HG03108 (cell line): ENCODE measurements around the gene RALGPS1.

ENCODE experiments used
- ATAC-seq: cut with Tn5 transposase; IDR thresholded peaks from one replicate; pipeline ENCODE4 v1.9.1; 2021; ENCODE audit warnings: moderate library complexity; ENCODE audit not compliant: unreplicated experiment

The RALGPS1 gene

GRCh38 chr9:126914458-126915280, at the start of gene RALGPS1:
TSS of gene RALGPS1 (plus strand) at chr9:126914782. CDS start at chr9:126962290, 47,508 bp downstream.
- ATAC-seq: peak; percentile 99

DNA sequence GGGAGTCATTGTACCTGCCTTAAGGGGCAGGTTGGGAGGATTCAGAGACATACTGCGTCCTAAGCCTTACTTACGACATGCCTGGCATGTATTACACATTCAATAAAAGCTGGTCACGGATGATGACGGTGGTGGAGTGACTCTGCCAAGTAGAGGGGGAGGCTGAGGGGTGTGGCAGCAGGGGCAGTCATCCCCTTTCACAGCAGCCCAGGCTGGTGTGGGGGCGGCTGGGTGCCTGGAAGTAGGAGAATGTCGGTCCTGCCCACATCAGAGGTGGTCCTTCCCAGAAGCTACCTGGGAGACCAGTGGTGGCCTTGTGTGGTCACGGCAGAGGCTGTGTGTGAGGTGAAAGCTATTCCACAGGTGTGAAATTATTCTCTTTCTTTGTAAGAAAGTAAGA, 45.2 kb upstream of the RALGPS1 start:
- ATAC-seq: no peak

GRCh38 chr9:126872516-126872915, 42.1 kb upstream of the RALGPS1 start:
- no peak for ATAC-seq

DNA sequence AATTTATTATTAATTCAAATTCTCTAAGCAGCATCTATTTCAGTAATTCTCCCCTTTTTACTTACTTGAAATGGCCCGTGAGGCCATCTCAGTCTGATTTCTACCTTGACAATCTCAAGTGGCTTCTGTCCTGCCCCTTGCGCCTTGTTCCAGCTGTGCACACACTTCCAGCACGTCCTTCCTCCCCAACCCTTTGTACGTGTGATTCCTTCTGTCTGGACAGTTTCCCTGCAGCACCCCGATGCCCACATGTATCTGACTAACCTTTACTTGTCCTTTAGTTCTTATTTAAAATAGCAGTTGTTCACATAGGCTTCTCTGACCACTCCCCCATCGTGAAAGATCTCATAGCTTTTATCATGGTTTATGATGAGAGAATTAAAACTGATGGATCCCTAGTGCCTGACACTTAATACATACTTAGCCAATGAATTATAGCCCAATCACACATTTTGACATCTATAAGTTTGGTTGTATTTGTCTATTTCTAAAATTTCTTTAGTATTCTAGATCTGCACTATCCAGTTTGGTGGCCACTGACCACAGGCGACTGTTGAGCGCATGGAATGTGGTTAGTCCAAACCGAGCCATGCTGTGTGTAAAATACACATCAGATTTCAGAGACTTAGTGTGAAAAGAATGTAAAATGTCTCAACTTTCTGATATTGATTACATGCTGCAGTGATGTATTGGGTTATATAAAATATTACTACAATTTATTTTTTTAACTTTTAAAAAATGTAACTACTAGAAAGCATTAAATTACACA, 39.9 kb upstream of the RALGPS1 start:
- ATAC-seq: no peak

GRCh38 chr9:126875756-126876510, 38.6 kb upstream of the RALGPS1 start:
- no peak for ATAC-seq

GRCh38 chr9:126876531-126876930, 38.1 kb upstream of the RALGPS1 start:
- ATAC-seq: no peak

DNA sequence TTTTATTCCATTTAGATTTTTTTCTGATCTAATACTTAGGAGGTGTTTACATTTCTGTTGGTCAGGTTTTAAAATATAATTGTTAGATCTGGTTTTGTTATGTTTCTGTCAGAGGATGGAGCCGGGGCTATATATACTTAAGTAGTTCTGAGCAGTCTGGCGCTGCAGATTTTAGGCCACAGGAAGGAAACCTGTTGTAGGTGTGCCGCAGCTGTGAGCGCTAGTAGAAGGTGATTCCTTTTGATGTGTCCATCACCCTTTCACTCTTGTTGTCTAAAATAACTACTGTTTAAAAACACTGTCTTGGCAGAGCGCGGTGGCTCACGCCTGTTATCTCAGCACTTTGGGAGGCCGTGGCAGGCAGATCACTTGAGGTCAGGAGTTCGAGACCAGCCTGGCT, 37.2 kb upstream of the RALGPS1 start:
- no peak for ATAC-seq

DNA sequence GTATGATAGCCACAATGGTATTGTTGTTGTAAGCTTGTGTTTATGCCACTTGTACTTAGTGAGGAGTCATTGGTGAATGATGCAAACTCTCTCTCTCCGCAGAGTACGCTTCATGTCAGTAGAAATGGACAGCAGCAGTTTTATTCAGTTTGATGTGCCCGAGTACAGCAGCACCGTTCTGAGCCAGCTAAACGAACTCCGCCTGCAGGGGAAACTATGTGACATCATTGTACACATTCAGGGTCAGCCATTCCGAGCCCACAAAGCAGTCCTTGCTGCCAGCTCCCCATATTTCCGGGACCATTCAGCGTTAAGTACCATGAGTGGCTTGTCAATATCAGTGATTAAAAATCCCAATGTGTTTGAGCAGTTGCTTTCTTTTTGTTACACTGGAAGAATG, 35.3 kb upstream of the RALGPS1 start:
- no peak for ATAC-seq

DNA sequence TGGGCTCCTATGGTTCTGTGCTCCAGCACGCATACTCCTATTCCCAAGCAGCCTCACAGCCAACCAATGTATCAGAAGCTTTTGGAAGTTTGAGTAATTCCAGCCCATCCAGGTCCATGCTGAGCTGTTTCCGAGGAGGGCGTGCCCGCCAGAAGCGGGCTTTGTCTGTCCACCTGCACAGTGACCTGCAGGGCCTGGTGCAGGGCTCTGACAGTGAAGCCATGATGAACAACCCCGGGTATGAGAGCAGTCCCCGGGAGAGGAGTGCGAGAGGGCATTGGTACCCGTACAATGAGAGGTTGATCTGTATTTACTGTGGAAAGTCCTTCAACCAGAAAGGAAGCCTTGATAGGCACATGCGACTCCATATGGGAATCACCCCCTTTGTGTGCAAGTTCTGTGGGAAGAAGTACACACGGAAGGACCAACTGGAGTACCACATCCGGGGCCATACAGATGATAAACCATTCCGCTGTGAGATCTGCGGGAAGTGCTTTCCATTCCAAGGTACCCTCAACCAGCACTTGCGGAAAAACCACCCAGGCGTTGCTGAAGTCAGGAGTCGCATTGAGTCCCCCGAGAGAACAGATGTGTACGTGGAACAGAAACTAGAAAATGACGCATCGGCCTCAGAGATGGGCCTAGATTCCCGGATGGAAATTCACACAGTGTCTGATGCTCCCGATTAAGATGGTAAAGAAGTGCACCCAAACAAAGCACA, 34.2 kb upstream of the RALGPS1 start:
- no peak for ATAC-seq

GRCh38 chr9:126880947-126881332, 33.6 kb upstream of the RALGPS1 start:
- no peak for ATAC-seq

GRCh38 chr9:126882746-126883145, 31.8 kb upstream of the RALGPS1 start:
- ATAC-seq: no peak

- no peak for ATAC-seq
Measured at GRCh38 chr9:126883636-126884035, 30.9 kb upstream of the RALGPS1 start.

- ATAC-seq: no peak
Measured at GRCh38 chr9:126885131-126885641, 29.4 kb upstream of the RALGPS1 start.

- ATAC-seq: no peak
Measured at GRCh38 chr9:126886034-126886822, 28.4 kb upstream of the RALGPS1 start.

DNA sequence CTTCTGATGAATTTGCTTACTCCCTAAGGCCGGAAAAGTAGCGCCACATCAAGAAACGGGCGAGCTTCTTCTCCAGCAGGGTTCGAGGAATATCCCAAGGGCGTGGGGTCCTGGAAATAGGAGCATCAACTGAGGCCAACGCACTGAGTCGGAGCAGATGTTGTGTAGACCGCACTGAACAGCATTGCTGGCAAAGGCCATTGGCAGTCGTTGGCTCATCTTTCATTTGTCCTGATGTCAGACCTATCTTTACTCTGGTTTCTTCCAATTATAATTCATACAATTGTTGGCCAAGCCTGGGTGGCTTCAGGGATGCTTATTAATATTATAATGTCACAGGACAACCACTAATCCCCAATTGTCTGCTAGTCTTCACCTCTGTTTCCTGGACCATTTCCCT, 27.7 kb upstream of the RALGPS1 start:
- ATAC-seq: no peak

- no peak for ATAC-seq
Measured at GRCh38 chr9:126891676-126892075, 22.9 kb upstream of the RALGPS1 start.

GRCh38 chr9:126893079-126893478, 21.5 kb upstream of the RALGPS1 start:
- no peak for ATAC-seq

DNA sequence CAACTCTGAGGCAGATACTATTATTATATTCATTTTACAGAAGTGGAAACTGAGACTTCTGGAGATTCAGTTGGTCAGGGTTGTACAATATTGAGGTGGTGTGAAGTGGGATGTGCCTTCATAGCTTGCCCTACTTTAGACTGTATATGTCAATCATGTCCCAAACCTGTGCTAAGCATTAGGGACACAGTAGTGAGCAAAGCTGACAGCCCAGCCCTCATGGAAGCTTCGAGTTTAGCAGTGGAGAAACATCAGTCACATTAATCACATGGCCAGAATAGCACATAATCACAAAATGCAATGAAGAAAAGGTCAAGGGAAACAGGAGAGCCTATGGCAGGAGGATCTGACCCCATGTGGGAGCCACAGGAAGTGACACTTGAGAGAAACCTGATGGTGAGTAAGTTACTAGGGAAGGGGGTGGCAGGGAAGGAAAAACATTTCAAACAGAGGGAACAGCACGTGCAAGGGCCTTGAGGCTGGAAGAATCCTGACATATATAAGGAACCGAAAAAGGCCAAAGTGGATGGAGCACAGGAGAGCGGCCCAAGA, 20.5 kb upstream of the RALGPS1 start:
- ATAC-seq: no peak

DNA sequence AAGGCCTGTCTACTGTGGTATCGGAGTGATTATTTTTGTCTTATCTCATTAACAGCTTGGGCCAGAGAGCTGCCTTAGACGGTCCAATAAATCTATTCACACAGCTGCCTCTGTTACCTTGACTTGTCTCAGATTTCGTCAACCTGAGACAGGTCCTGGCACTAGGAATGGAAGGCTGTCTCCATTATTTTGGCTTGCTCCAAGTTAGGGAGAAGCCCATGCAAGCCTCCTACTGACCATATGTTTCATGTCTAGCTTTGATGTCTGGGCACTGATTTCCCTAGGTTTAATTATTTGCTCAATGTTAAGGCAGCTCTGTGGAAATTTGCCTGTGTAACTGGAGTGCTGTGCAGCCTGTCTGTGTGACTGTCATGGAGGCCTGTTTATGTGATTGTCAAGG, 12.4 kb upstream of the RALGPS1 start:
- ATAC-seq: no peak

- ATAC-seq: no peak
Measured at GRCh38 chr9:126904586-126904985, 10.0 kb upstream of the RALGPS1 start.
